HEK293T (cell line): ENCODE data around the gene TRIP13.
"Not testable (repeated sequence)": the region's sequence is repeated elsewhere in the genome, so short reads cannot be mapped to it uniquely, and the experiment has no call there.

ENCODE experiments used
- ELF4 ChIP-seq: fragments of 450-650 bp; IDR thresholded peaks from 2 replicates; pipeline ENCODE4 v1.6.1; 2017; ENCODE audit warnings: antibody characterized with exemption
- FOXK2 ChIP-seq: fragments of 450-650 bp; IDR thresholded peaks from 2 replicates; pipeline ENCODE4 v1.6.1; 2016; ENCODE audit warnings: mild to moderate bottlenecking
- SUZ12 ChIP-seq: fragments of 450-650 bp; IDR thresholded peaks from 2 replicates; pipeline ENCODE4 v1.6.1; 2016; ENCODE audit warnings: mild to moderate bottlenecking

DNA sequence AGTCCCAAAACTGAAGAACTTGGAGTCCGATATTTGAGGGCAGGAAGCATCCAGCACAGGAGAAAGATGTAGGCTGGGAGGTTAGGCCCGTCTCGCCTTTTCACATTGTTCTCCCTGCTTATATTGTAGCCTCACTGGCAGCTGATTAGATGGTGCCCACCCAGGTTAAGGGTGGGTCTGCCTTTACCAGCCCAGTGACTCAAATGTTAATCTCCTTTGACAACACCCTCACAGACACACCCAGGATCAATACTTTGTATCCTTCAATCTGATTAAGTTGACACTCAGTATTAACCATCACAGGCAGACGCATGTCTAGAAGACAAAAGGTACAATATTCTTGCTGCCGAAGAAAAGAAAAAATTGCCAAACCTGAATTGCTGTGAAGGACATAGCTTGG lies 26.0 kb downstream of the TRIP13 start:
- TF ChIP-seq ELF4, FOXK2, SUZ12: not testable (repeated sequence)
